ENCODE results near the gene JAGN1. TPM values are rescaled to one million over a fixed set of nuclear protein-coding genes. Genes with fewer than 3 reads are reported as not detected.
A peak's percentile ranks its signal among the peaks of the same experiment; 100 is the strongest.

The JAGN1 gene
- total and polyA plus RNA-seq, 7 donors = 24.7 to 55.1 (median 39.2) TPM

- Histone ChIP-seq H3K4me3 (peak within 1 kb of the TSS in 3 of 4 donors; percentile 0 to 27 (median 8)), H3K9me3 (no peaks in the 10 kb centered on the region), H3K4me1 (peaks cover 0 to 14% (median 13%) of the 10 kb centered on the region in 4 donors), H3K27me3 (no peaks in the 10 kb centered on the region), H3K36me3 (no peaks in the 10 kb centered on the region), H3K27ac (peak within 1 kb of the TSS in 1 of 4 donors; percentile 42)
- DNase-seq = no peak
- TF ChIP-seq POLR2AphosphoS5 (IDR thresholded peaks at IDR 0.05) (no peak), POLR2A (IDR thresholded peaks at IDR 0.05) (peak in 1 of 2 donors; percentile 21), EP300 (IDR thresholded peaks at IDR 0.05) (no peak)
- WGBS, 2 donors = 10 to 51% methylated on average over 13 of the region's 13 CpGs
- intact Hi-C loops (cut with DNase I) = no loop called here
Measured at GRCh38 chr3:9902372-9903237, 12.2 kb downstream of the JAGN1 start, which contains the start of gene IL17RE. IL17RE (plus strand) TSS chr3:9902848; CDS start chr3:9902933, 85 bp downstream.

GRCh38 chr3:9903238-9903624 lies 12.8 kb downstream of the JAGN1 start:
- Histone ChIP-seq H3K36me3 (no peaks in the 10 kb centered on the region), H3K9me3 (no peaks in the 10 kb centered on the region), H3K27me3 (no peaks in the 10 kb centered on the region), H3K27ac (peak overlapping the region in 1 of 4 donors; percentile 42), H3K4me3 (peak overlapping the region in 2 of 4 donors; percentile 8 to 27), H3K4me1 (peaks cover 0 to 8% (median 7%) of the 10 kb centered on the region in 4 donors)
- 6 to 34% methylated on average over 4 of the region's 4 CpGs for WGBS, 2 donors
- DNase-seq = no peak
- intact Hi-C loops (cut with DNase I) = no loop called here
- no peak for TF ChIP-seq POLR2AphosphoS5 (IDR thresholded peaks at IDR 0.05)
- no peak for TF ChIP-seq CTCF (IDR thresholded peaks at IDR 0.05)
- no peak for TF ChIP-seq POLR2A (IDR thresholded peaks at IDR 0.05)
- TF ChIP-seq EP300 (IDR thresholded peaks at IDR 0.05) = no peak

- no peaks in the 10 kb centered on the region for H3K9me3 ChIP-seq
- no peaks in the 10 kb centered on the region for H3K27me3 ChIP-seq
- TF ChIP-seq EP300 (IDR thresholded peaks at IDR 0.05) (no peak), POLR2A (IDR thresholded peaks at IDR 0.05) (no peak), CTCF (IDR thresholded peaks at IDR 0.05) (no peak), POLR2AphosphoS5 (IDR thresholded peaks at IDR 0.05) (no peak)
- WGBS, 2 donors = 40 to 73% methylated on average over 4 of the region's 4 CpGs
- H3K36me3 ChIP-seq = no peaks in the 10 kb centered on the region
- no peak for DNase-seq
- H3K4me1 ChIP-seq = peaks cover 0 to 1% (median under 1%) of the 10 kb centered on the region in 4 donors
- intact Hi-C loops (cut with DNase I) = no loop called here
- H3K4me3 ChIP-seq = no peak overlapping the region
- H3K27ac ChIP-seq = no peak overlapping the region
Measured at GRCh38 chr3:9903904-9904303, 13.5 kb downstream of the JAGN1 start.

- DNase-seq = no peak
- Histone ChIP-seq H3K4me3 (no peak overlapping the region), H3K9me3 (no peaks in the 10 kb centered on the region), H3K27me3 (no peaks in the 10 kb centered on the region), H3K27ac (no peak overlapping the region), H3K36me3 (no peaks in the 10 kb centered on the region), H3K4me1 (no peaks in the 10 kb centered on the region)
- 77 to 90% methylated on average over 5 of the region's 5 CpGs for whole genome bisulfite sequencing, 2 donors
- TF ChIP-seq CTCF (IDR thresholded peaks at IDR 0.05) = no peak
- no peak for TF ChIP-seq POLR2A (IDR thresholded peaks at IDR 0.05)
- no peak for TF ChIP-seq POLR2AphosphoS5 (IDR thresholded peaks at IDR 0.05)
- no peak for TF ChIP-seq EP300 (IDR thresholded peaks at IDR 0.05)
- intact Hi-C loops (cut with DNase I) = no loop called here
Measured at GRCh38 chr3:9906480-9906879, 16.1 kb downstream of the JAGN1 start.

GRCh38 chr3:9908286-9908685 lies 17.9 kb downstream of the JAGN1 start:
- WGBS, 2 donors = 90 to 91% methylated on average over 3 of the region's 3 CpGs
- no peak for DNase-seq
- H3K4me3 ChIP-seq = no peak overlapping the region
- no peak for TF ChIP-seq POLR2A (IDR thresholded peaks at IDR 0.05)
- H3K4me1 ChIP-seq = peaks cover 0 to 3% (median 1%) of the 10 kb centered on the region in 4 donors
- H3K27me3 ChIP-seq = no peaks in the 10 kb centered on the region
- intact Hi-C loops (cut with DNase I) = no loop called here
- H3K36me3 ChIP-seq = no peaks in the 10 kb centered on the region
- no peak overlapping the region for H3K27ac ChIP-seq
- H3K9me3 ChIP-seq = no peaks in the 10 kb centered on the region
